ENCODE results near the gene PRR19.
"Not testable (repeated sequence)": the region's sequence is repeated elsewhere in the genome, so short reads cannot be mapped to it uniquely, and the experiment has no call there.

Gene PRR19

DNA sequence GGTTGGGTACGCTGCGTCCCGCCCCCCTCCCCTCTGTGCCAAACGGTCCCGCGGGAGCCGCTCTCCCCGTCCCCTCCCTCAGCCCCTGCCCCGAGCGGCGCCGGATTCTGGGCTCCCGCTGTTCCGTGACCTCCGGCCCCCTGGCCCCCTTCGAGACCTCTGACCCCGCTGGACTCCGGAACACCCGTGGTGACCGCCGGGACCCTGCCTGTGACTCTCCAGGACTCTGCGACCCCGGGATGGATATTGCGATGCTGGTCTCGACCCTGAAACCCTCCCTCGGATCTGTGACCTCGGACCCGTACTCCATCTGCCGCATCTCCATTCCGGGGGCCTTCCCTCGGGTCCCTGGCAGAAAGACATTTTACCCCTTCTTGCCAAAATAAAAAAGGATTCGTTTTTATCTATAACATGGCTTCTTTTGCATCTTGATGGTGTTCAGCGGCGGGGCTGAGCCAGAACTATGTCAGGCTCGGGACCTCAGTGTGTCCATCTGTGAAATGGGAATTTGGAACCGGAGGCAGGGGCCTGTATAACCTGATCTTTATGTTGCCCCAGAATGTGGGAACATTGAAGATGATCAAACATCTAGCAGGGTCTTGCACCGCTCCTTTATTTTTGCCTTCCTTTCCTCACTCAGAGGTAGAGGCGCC lies 22.8 kb downstream of the PRR19 start:
- no peaks in the 10 kb centered on the region for H3K36me3 ChIP-seq (ENCODE audit: insufficient read depth, low read length)
- H3K4me3 ChIP-seq (ENCODE audit: low read length): no peak overlapping the region
- H3K4me1 ChIP-seq (ENCODE audit: insufficient read depth, low read length): peaks cover 16% of the 10 kb centered on the region
- no peaks in the 10 kb centered on the region for H3K9me3 ChIP-seq (ENCODE audit: low read length)
- no peaks in the 10 kb centered on the region for H3K27me3 ChIP-seq (ENCODE audit: insufficient read depth, low read length)
- H2AFZ ChIP-seq (ENCODE audit: low read depth, low read length): peak overlapping the region; percentile 29

GRCh38 chr19:42325308-42325895 lies 23.5 kb downstream of the PRR19 start, which contains the start of gene MEGF8:
MEGF8 (plus strand) TSS chr19:42325635; CDS start chr19:42326244, 609 bp downstream.
- Histone ChIP-seq H3K4me1 (ENCODE audit: insufficient read depth, low read length) (peaks cover 16% of the 10 kb centered on the region), H3K36me3 (ENCODE audit: insufficient read depth, low read length) (no peaks in the 10 kb centered on the region), H2AFZ (ENCODE audit: low read depth, low read length) (peak within 1 kb of the TSS; percentile 29), H3K4me3 (ENCODE audit: low read length) (peak within 1 kb of the TSS; percentile 80), H3K9me3 (ENCODE audit: low read length) (no peaks in the 10 kb centered on the region), H3K27me3 (ENCODE audit: insufficient read depth, low read length) (no peaks in the 10 kb centered on the region)

- no peaks in the 10 kb centered on the region for H3K27me3 ChIP-seq (ENCODE audit: insufficient read depth, low read length)
Measured at GRCh38 chr19:42325896-42326771, 24.2 kb downstream of the PRR19 start.

DNA sequence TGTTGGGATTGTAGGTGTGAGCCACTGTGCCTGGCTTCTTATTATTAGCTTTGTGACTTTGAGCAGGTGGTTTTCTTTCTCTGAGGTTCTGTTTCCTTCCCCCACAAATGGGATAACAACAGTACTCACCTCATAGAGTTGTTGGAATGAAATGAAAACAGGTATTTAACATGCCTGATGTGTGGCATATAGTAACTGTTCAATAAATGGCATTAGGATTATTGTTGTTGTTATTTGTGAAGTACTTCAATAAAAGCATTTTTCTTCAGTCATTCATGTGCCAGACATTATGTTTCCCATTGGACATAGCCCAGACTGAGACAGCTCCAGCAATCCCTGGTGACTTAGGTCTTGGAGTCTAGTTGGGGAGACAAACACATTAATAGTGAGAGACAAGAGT lies 25.0 kb downstream of the PRR19 start:
- Histone ChIP-seq H2AFZ (ENCODE audit: low read depth, low read length) (no peak overlapping the region), H3K4me3 (ENCODE audit: low read length) (peak overlapping the region; percentile 80), H3K27me3 (ENCODE audit: insufficient read depth, low read length) (no peaks in the 10 kb centered on the region), H3K4me1 (ENCODE audit: insufficient read depth, low read length) (peaks cover 16% of the 10 kb centered on the region), H3K9me3 (ENCODE audit: low read length) (no peaks in the 10 kb centered on the region), H3K36me3 (ENCODE audit: insufficient read depth, low read length) (no peaks in the 10 kb centered on the region)

More at GRCh38 chr19:42325896-42326771, 24.2 kb downstream of the PRR19 start:
- Histone ChIP-seq H2AFZ (ENCODE audit: low read depth, low read length) (peak overlapping the region; percentile 11), H3K36me3 (ENCODE audit: insufficient read depth, low read length) (no peaks in the 10 kb centered on the region), H3K4me3 (ENCODE audit: low read length) (peak overlapping the region; percentile 80), H3K4me1 (ENCODE audit: insufficient read depth, low read length) (peaks cover 16% of the 10 kb centered on the region), H3K9me3 (ENCODE audit: low read length) (no peaks in the 10 kb centered on the region)

GRCh38 chr19:42327381-42327780 lies 25.4 kb downstream of the PRR19 start:
- H3K4me3 ChIP-seq (ENCODE audit: low read length): peak overlapping the region; percentile 80
- H3K9me3 ChIP-seq (ENCODE audit: low read length): no peaks in the 10 kb centered on the region
- H2AFZ ChIP-seq (ENCODE audit: low read depth, low read length): no peak overlapping the region
- peaks cover 16% of the 10 kb centered on the region for H3K4me1 ChIP-seq (ENCODE audit: insufficient read depth, low read length)
- no peaks in the 10 kb centered on the region for H3K36me3 ChIP-seq (ENCODE audit: insufficient read depth, low read length)
- H3K27me3 ChIP-seq (ENCODE audit: insufficient read depth, low read length): no peaks in the 10 kb centered on the region

DNA sequence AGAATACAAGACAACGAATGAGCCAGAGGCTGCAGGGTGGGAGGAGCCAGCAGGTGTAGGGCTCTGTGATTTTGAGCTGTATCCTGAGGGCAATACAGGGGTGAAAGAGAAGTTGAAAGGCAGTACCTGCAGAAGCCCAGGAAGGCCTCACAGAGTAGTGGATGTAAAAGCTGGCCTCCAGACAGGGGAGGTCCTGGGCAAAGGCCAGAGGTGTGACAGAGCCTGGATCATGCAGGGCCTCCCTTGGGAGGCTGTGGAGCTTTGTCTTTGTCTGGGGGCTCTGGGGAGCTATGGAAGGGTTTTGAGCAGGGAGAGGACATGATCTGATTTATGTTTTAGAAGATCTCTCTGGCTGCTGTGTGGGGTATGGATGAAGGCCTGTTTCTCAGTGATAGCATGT lies 26.2 kb downstream of the PRR19 start:
- Histone ChIP-seq H2AFZ (ENCODE audit: low read depth, low read length) (no peak overlapping the region), H3K27me3 (ENCODE audit: insufficient read depth, low read length) (no peaks in the 10 kb centered on the region), H3K4me1 (ENCODE audit: insufficient read depth, low read length) (peaks cover 16% of the 10 kb centered on the region), H3K36me3 (ENCODE audit: insufficient read depth, low read length) (peaks cover under 1% of the 10 kb centered on the region), H3K4me3 (ENCODE audit: low read length) (no peak overlapping the region), H3K9me3 (ENCODE audit: low read length) (no peaks in the 10 kb centered on the region)

DNA sequence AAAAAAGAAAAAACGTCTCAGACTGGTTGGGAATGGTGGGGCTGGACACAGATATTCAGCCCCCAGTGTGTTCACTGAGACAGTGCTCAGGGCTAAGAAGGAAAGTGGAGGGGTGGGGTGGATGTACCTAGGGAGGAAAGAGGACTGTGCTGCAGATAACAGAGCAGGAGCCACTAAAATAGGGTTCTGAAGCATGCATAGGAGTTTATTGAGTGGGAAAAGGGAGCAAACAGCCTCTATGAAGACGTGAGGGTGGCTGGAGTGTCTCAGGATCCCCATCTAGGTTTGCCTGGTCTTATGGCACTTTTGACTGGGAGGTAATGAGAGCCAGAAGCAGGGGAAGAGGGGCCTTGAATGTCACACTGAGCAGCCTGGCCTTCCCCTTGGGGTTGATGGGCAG lies 26.9 kb downstream of the PRR19 start:
- no peak overlapping the region for H3K4me3 ChIP-seq (ENCODE audit: low read length)
- H3K36me3 ChIP-seq (ENCODE audit: insufficient read depth, low read length): peaks cover 6% of the 10 kb centered on the region
- H3K4me1 ChIP-seq (ENCODE audit: insufficient read depth, low read length): peaks cover 16% of the 10 kb centered on the region
- no peaks in the 10 kb centered on the region for H3K27me3 ChIP-seq (ENCODE audit: insufficient read depth, low read length)
- H3K9me3 ChIP-seq (ENCODE audit: low read length): no peaks in the 10 kb centered on the region
- H2AFZ ChIP-seq (ENCODE audit: low read depth, low read length): no peak overlapping the region

- Histone ChIP-seq H3K4me3 (ENCODE audit: low read length) (no peak overlapping the region), H3K4me1 (ENCODE audit: insufficient read depth, low read length) (peaks cover 19% of the 10 kb centered on the region), H3K36me3 (ENCODE audit: insufficient read depth, low read length) (peaks cover 13% of the 10 kb centered on the region), H3K9me3 (ENCODE audit: low read length) (no peaks in the 10 kb centered on the region), H3K27me3 (ENCODE audit: insufficient read depth, low read length) (no peaks in the 10 kb centered on the region), H2AFZ (ENCODE audit: low read depth, low read length) (no peak overlapping the region)
Measured at GRCh38 chr19:42330241-42330711, 28.3 kb downstream of the PRR19 start.

- not testable (repeated sequence) for H2AFZ ChIP-seq (ENCODE audit: low read depth, low read length); H3K9me3 ChIP-seq (ENCODE audit: low read length); H3K4me3 ChIP-seq (ENCODE audit: low read length); H3K27me3 ChIP-seq (ENCODE audit: insufficient read depth, low read length)
- Histone ChIP-seq H3K36me3 (ENCODE audit: insufficient read depth, low read length) (peaks cover 23% of the 10 kb centered on the region), H3K4me1 (ENCODE audit: insufficient read depth, low read length) (peaks cover 19% of the 10 kb centered on the region)
Measured at GRCh38 chr19:42331333-42331732, 29.4 kb downstream of the PRR19 start.

- no peak overlapping the region for H2AFZ ChIP-seq (ENCODE audit: low read depth, low read length)
- H3K27me3 ChIP-seq (ENCODE audit: insufficient read depth, low read length): no peaks in the 10 kb centered on the region
Measured at GRCh38 chr19:42332059-42332458, 30.1 kb downstream of the PRR19 start.

DNA sequence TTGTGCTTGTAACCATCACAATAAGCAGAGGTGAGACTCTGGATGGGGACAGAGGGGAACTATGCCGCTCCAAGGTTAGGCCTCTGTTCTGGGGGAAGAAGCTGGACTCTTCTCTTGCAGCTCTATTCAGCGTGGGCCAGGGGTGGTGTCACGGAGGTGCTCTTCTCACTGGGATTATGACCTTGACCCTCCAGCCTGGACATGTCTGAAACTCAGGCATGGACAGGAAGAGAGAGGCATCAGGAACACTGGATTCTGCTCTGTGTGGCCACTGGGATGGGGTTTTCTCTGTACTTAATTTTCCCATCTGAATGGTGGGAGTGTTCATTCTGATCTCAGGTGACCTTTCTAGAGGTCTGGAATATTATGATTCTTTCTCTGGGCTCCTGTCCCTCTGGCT lies 31.1 kb downstream of the PRR19 start:
- Histone ChIP-seq H3K27me3 (ENCODE audit: insufficient read depth, low read length) (no peaks in the 10 kb centered on the region), H3K4me3 (ENCODE audit: low read length) (no peak overlapping the region), H3K9me3 (ENCODE audit: low read length) (no peaks in the 10 kb centered on the region), H2AFZ (ENCODE audit: low read depth, low read length) (no peak overlapping the region), H3K4me1 (ENCODE audit: insufficient read depth, low read length) (peaks cover 6% of the 10 kb centered on the region), H3K36me3 (ENCODE audit: insufficient read depth, low read length) (peaks cover 35% of the 10 kb centered on the region)

More at GRCh38 chr19:42332059-42332458, 30.1 kb downstream of the PRR19 start:
- Histone ChIP-seq H3K36me3 (ENCODE audit: insufficient read depth, low read length) (peaks cover 30% of the 10 kb centered on the region), H3K4me3 (ENCODE audit: low read length) (no peak overlapping the region), H3K9me3 (ENCODE audit: low read length) (no peaks in the 10 kb centered on the region), H3K4me1 (ENCODE audit: insufficient read depth, low read length) (peaks cover 11% of the 10 kb centered on the region)

GRCh38 chr19:42333975-42334696 lies 32.2 kb downstream of the PRR19 start:
- Histone ChIP-seq H2AFZ (ENCODE audit: low read depth, low read length) (no peak overlapping the region), H3K4me1 (ENCODE audit: insufficient read depth, low read length) (peaks cover 3% of the 10 kb centered on the region), H3K4me3 (ENCODE audit: low read length) (no peak overlapping the region), H3K9me3 (ENCODE audit: low read length) (no peaks in the 10 kb centered on the region), H3K27me3 (ENCODE audit: insufficient read depth, low read length) (no peaks in the 10 kb centered on the region), H3K36me3 (ENCODE audit: insufficient read depth, low read length) (peaks cover 39% of the 10 kb centered on the region)

Data from neuron (in vitro differentiated cells).